HepG2 (cell line): ENCODE data around the gene VWA2. TPM values are rescaled to one million over a fixed set of nuclear protein-coding genes. Genes with fewer than 3 reads are reported as not detected.

Experiments
- ATAC-seq: fragments of 200-7000 bp; cut with Tn5 transposase; 3 replicates; pipeline ENCODE4 v1.9.1; 2020; ENCODE audit warnings: mild to moderate bottlenecking, moderate library complexity
- BruUV-seq: library from RNA; stranded (reverse); fragments of 400-500 nt; replicated peaks from 2 replicates; lab custom pipeline; 2021; lab: Mats Ljungman, UMichigan
- CTCF ChIA-PET: fragments of 300-600 bp; formaldehyde crosslinking; extraction: SDS; loops from one replicate; lab custom pipeline; 2021; ENCODE audit warnings: low total read pairs, inconsistent platforms, low intra/inter-chr PET ratio; lab: Yijun Ruan, JAX
- POLR2A ChIA-PET: fragments of 350-600 bp; sonication (Branson Sonifier 250); formaldehyde crosslinking; loops from one replicate; lab custom pipeline; 2020; ENCODE audit warnings: antibody characterized with exemption, inconsistent platforms; lab: Yijun Ruan, JAX
- DNase-seq: peaks from one replicate; pipeline ENCODE4 v3.0.0-alpha.2; 2015; ENCODE audit warnings: low spot score
- FAIRE-seq: peaks from 3 replicates; lab custom pipeline; 2011; peaks lifted over from hg19 to GRCh38; lab: Jason Lieb, UNC
- H2AFZ ChIP-seq: one replicate; pipeline ENCODE4 v1.6.1; 2011; ENCODE audit warnings: low read length, inconsistent platforms
- H3K27ac ChIP-seq: fragments of 300-600 bp; 3 replicates; pipeline ENCODE4 v1.8.0; 2011; ENCODE audit warnings: mixed run types, mild to moderate bottlenecking, mixed read lengths, low read length, inconsistent platforms; ENCODE audit not compliant: insufficient read depth; ENCODE audit errors: extremely low read length
- H3K27me3 ChIP-seq, 2 experiments: fragments of 200-600 bp in 1 of 2; 2 replicates in 1 of 2; 3 replicates in 1 of 2; pipeline versions ENCODE4 v1.6.0 to v1.8.0; 2011; ENCODE audit warnings: low read length in 2 of 2, mild to moderate bottlenecking in 2 of 2, moderate library complexity in 2 of 2, inconsistent platforms in 1 of 2; ENCODE audit not compliant: insufficient read depth in 2 of 2, control insufficient read depth in 1 of 2
- H3K36me3 ChIP-seq, 2 experiments: fragments of 200-600 bp in 1 of 2; replicated peaks in 1 of 2; 2 replicates in 1 of 2; 3 replicates in 1 of 2; pipeline versions ENCODE4 v1.5.1 to v1.8.0; 2011; ENCODE audit warnings: low read length in 2 of 2, inconsistent platforms in 1 of 2; ENCODE audit not compliant: insufficient read depth in 2 of 2, control insufficient read depth in 1 of 2
- H3K4me1 ChIP-seq: 2 replicates; pipeline ENCODE4 v1.5.1; 2012; ENCODE audit warnings: low read length, inconsistent platforms; ENCODE audit not compliant: insufficient read depth
- H3K4me2 ChIP-seq: 2 replicates; pipeline ENCODE4 v1.6.0; 2011; ENCODE audit warnings: low read depth, low read length, inconsistent platforms
- H3K4me3 ChIP-seq, 3 experiments: fragments of 200-600 bp in 1 of 3; sonication (generic), shearing (Covaris generic) in 1 of 3; replicated peaks in 1 of 3; 2 replicates each; pipeline ENCODE4 v1.5.1; 2011 to 2016; ENCODE audit warnings: low read length in 3 of 3, inconsistent platforms in 2 of 3, low read depth in 2 of 3, mild to moderate bottlenecking in 2 of 3, control low read depth in 1 of 3, mixed read lengths in 1 of 3; ENCODE audit not compliant: insufficient read depth in 1 of 3
- H3K79me2 ChIP-seq: one replicate; pipeline ENCODE4 v1.6.1; 2011; ENCODE audit warnings: low read length, inconsistent platforms; ENCODE audit not compliant: insufficient read depth
- H3K9ac ChIP-seq: 2 replicates; pipeline ENCODE4 v1.6.0; 2011; ENCODE audit warnings: mild to moderate bottlenecking, low read depth, low read length, inconsistent platforms; ENCODE audit not compliant: insufficient read depth
- H3K9me3 ChIP-seq: 2 replicates; pipeline ENCODE4 v1.5.1; 2012; ENCODE audit warnings: mild to moderate bottlenecking, low read length
- H4K20me1 ChIP-seq: 2 replicates; pipeline ENCODE4 v1.6.0; 2011; ENCODE audit warnings: inconsistent platforms, mild to moderate bottlenecking, low read length, moderate library complexity; ENCODE audit not compliant: insufficient read depth
- EP300 ChIP-seq, 3 experiments: sonication (generic) in 1 of 3; formaldehyde crosslinking in 1 of 3; IDR thresholded peaks; 2 replicates each; pipeline versions ENCODE4 v1.5.1 to v1.6.1; 2011 to 2020; ENCODE audit warnings: low read depth in 2 of 3, low read length in 2 of 3, borderline replicate concordance in 1 of 3, improper control_type of control experiment in 1 of 3, mild to moderate bottlenecking in 1 of 3, missing genetic modification reagents in 1 of 3, moderate library complexity in 1 of 3
- FOXA1 ChIP-seq, 2 experiments: fragments of 450-650 bp in 1 of 2; sonication (generic) in 1 of 2; formaldehyde crosslinking in 1 of 2; IDR thresholded peaks; 2 replicates each; pipeline versions ENCODE4 v1.4.0 to v1.6.1; 2016 to 2020; ENCODE audit warnings: missing genetic modification reagents in 1 of 2
- RFX1 ChIP-seq: fragments of 450-650 bp; IDR thresholded peaks from 2 replicates; pipeline ENCODE4 v1.6.1; 2017
- WGBS: methylation state at CpG from one replicate; pipeline ENCODE4 v1.1.6; 2017; ENCODE audit warnings: low lambda C conversion rate; 5-methylcytosine and 5-hydroxymethylcytosine counted together
- in situ Hi-C: cut with HindIII; loops from 2 replicates; pipeline ENCODE4 v1.10.0; 2017; ENCODE audit warnings: low pct_unique_long_range_greater_than_20kb; ENCODE audit not compliant: extremely low pct_ligation_motif_present
- intact Hi-C: fragments of 100-400 bp; cut with micrococcal nuclease; formaldehyde crosslinking; loops from one replicate; pipeline ENCODE4 v1.10.0; 2022; ENCODE audit not compliant: unreplicated experiment
- polyA plus RNA-seq, 8 experiments: library from polyadenylated mRNA; depleted of rRNA in 3 of 8; stranded (reverse) in 7 of 8; unstranded in 1 of 8; fragments of >200 nt; fragmentation: Illumina TruSeq in 4 of 8; extraction: Trizol in 4 of 8; gene quantifications; 2 replicates each; pipeline versions ENCODE4 v1.2.1 to v1.2.3, GENCODE V29; 2011 to 2016; ENCODE audit warnings: low read depth in 4 of 8, missing spikeins in 1 of 8, mixed read lengths in 1 of 8; ENCODE audit not compliant: insufficient read depth in 1 of 8
- total RNA-seq, 5 experiments: library from RNA; depleted of rRNA; stranded (reverse); fragments of >200 nt; fragmentation: Illumina TruSeq; extraction: Trizol; gene quantifications; 2 replicates each; pipeline ENCODE4 v1.2.3, GENCODE V29; 2016; ENCODE audit warnings: low read depth in 1 of 5
- TF ChIP-seq, protein P1 (sequence below): sonication (generic); formaldehyde crosslinking; IDR thresholded peaks from 2 replicates; pipeline ENCODE4 v1.4.0; 2020; ENCODE audit warnings: mild to moderate bottlenecking, missing genetic modification reagents
- TF ChIP-seq, protein P2 (sequence below): sonication (generic); formaldehyde crosslinking; IDR thresholded peaks from 2 replicates; pipeline ENCODE4 v1.5.0; 2020; ENCODE audit warnings: mild to moderate bottlenecking, missing genetic modification reagents

Gene VWA2
- total and polyA plus RNA-seq, 2 of the 13 experiments (the other 11 are each of a cell fraction or from before 2014, with no cell fraction given), result not detected

DNA sequence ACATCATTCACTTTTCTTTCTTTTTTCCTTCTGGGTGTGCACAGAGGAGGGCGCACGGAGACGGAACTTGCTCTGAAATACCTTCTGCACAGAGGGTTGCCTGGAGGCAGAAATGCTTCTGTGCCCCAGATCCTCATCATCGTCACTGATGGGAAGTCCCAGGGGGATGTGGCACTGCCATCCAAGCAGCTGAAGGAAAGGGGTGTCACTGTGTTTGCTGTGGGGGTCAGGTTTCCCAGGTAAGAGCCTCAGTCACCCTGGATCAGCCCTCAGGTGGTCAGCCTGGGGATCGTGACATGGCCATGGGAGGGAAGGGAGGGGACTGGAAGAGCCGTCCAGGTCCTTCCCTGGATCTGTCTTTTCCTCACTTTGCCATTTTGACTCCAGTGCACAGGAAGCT is 33.6 kb downstream of the VWA2 start (continued):
- no peak for TF ChIP-seq RFX1

GRCh38 chr10:114273910-114274309 is 34.9 kb downstream of the VWA2 start:
- no peaks in the 10 kb centered on the region for H3K36me3 ChIP-seq
- H3K79me2 ChIP-seq, result no peaks in the 10 kb centered on the region
- intact Hi-C loops (no loop called here), in situ Hi-C loops (no loop called here)
- H3K4me2 ChIP-seq, result no peak overlapping the region
- 16% methylated on average over 3 of the region's 3 CpGs for WGBS
- peaks cover 2 to 13% of the 10 kb centered on the region in 2 experiments; a peak in 3 of 5 replicates for H3K27me3 ChIP-seq
- no peak overlapping the region for H3K4me3 ChIP-seq
- TF ChIP-seq, protein P1, sequence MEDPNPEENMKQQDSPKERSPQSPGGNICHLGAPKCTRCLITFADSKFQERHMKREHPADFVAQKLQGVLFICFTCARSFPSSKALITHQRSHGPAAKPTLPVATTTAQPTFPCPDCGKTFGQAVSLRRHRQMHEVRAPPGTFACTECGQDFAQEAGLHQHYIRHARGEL, result no peak
- TF ChIP-seq, protein P2, sequence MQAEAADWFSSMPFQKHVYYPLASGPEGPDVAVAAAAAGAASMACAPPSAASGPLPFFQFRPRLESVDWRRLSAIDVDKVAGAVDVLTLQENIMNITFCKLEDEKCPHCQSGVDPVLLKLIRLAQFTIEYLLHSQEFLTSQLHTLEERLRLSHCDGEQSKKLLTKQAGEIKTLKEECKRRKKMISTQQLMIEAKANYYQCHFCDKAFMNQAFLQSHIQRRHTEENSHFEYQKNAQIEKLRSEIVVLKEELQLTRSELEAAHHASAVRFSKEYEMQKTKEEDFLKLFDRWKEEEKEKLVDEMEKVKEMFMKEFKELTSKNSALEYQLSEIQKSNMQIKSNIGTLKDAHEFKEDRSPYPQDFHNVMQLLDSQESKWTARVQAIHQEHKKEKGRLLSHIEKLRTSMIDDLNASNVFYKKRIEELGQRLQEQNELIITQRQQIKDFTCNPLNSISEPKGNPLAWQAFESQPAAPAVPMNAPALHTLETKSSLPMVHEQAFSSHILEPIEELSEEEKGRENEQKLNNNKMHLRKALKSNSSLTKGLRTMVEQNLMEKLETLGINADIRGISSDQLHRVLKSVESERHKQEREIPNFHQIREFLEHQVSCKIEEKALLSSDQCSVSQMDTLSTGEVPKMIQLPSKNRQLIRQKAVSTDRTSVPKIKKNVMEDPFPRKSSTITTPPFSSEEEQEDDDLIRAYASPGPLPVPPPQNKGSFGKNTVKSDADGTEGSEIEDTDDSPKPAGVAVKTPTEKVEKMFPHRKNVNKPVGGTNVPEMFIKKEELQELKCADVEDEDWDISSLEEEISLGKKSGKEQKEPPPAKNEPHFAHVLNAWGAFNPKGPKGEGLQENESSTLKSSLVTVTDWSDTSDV, result no peak
- TF ChIP-seq EP300 (IDR thresholded peaks at IDR 0.05; ENCODE audit: low read depth in 2 of 2, low read length in 2 of 2) (no peak), EP300 (CRISPR knock-in tag; IDR thresholded peaks at IDR 0.05; ENCODE audit: borderline replicate concordance) (no peak), FOXA1 (IDR thresholded peaks at IDR 0.05) (no peak), FOXA1 (CRISPR knock-in tag; IDR thresholded peaks at IDR 0.05) (no peak)
- no TSS peak for BruUV-seq
- H3K4me1 ChIP-seq, result 0 out of 2 replicates have a peak, but pooled peaks cover 6% of the 10 kb centered on the region
- no peaks in the 10 kb centered on the region for H3K9me3 ChIP-seq
- no peak for ATAC-seq
- H2AFZ ChIP-seq, result no peak overlapping the region
- no peak for FAIRE-seq
- no peaks in the 10 kb centered on the region for H4K20me1 ChIP-seq
- ChIA-PET POLR2A (no interaction called here), CTCF (no interaction called here)
- DNase-seq, result no peak
- H3K27ac ChIP-seq, result no peak overlapping the region
- no peak overlapping the region for H3K9ac ChIP-seq
